Vagina (tissue), 2 donors: ENCODE measurements around the gene PLSCR1. TPM values are rescaled to one million over a fixed set of nuclear protein-coding genes. Genes with fewer than 3 reads are reported as not detected.
"Not testable (repeated sequence)": the region's sequence is repeated elsewhere in the genome, so short reads cannot be mapped to it uniquely, and the experiment has no call there.

ENCODE experiments used
- DNase-seq, 2 donors: peaks; one replicate each; pipeline ENCODE4 v3.0.0-alpha.2; 2017; ENCODE audit errors: extremely low spot score in 2 of 2
- H3K27ac ChIP-seq: fragments of 200-600 bp; sonication (generic); one replicate; pipeline ENCODE4 v1.5.1; 2019
- H3K27me3 ChIP-seq: fragments of 200-600 bp; sonication (generic); one replicate; pipeline ENCODE4 v1.5.1; 2019
- H3K36me3 ChIP-seq, 2 donors: fragments of 200-600 bp; sonication (generic); one replicate each; pipeline ENCODE4 v1.5.1; 2017 to 2019
- H3K4me1 ChIP-seq: fragments of 200-600 bp; sonication (generic); one replicate; pipeline ENCODE4 v1.5.1; 2019
- H3K4me3 ChIP-seq, 2 donors: fragments of 200-600 bp; sonication (generic); 1 replicate in 1 of 2; 2 replicates in 1 of 2; pipeline ENCODE4 v1.5.1; 2016 to 2019
- H3K9me3 ChIP-seq: fragments of 200-600 bp; sonication (generic); one replicate; pipeline ENCODE4 v1.5.1; 2019
- CTCF ChIP-seq, 3 experiments: fragments of 450-650 bp in 2 of 3; fragments of 200-600 bp in 1 of 3; sonication (generic) in 1 of 3; IDR thresholded peaks; one replicate each; pipeline ENCODE4 v1.5.1; 2017 to 2019; ENCODE audit warnings: antibody characterized with exemption in 3 of 3, mild to moderate bottlenecking in 2 of 3, moderate library complexity in 2 of 3
- POLR2A ChIP-seq, 2 donors: fragments of 450-650 bp; IDR thresholded peaks; one replicate each; pipeline ENCODE4 v1.6.1; 2017; ENCODE audit warnings: antibody characterized with exemption in 2 of 2, mild to moderate bottlenecking in 2 of 2, moderate library complexity in 2 of 2
- POLR2AphosphoS5 ChIP-seq, 2 donors: sonication (generic); formaldehyde crosslinking; IDR thresholded peaks; one replicate each; pipeline ENCODE4 v1.9.0; 2017; ENCODE audit warnings: antibody characterized with exemption in 2 of 2, mild to moderate bottlenecking in 2 of 2, low read depth in 1 of 2; ENCODE audit not compliant: insufficient read depth in 1 of 2
- intact Hi-C: fragments of 100-400 bp; cut with DNase I; formaldehyde crosslinking; loops from one replicate; pipeline ENCODE4 v1.15.1; 2023
- total RNA-seq: library from RNA; depleted of rRNA; stranded (reverse); fragments of >200 nt; gene quantifications from one replicate; pipeline ENCODE4 v1.2.3, GENCODE V29; 2016

Gene PLSCR1
- total RNA-seq, 1 donor from 2014 or later = 78.1 TPM

- no peak for DNase-seq
- TF ChIP-seq CTCF (IDR thresholded peaks at IDR 0.05) = no peak
- TF ChIP-seq POLR2AphosphoS5 (IDR thresholded peaks at IDR 0.05; ENCODE audit: insufficient read depth in 1 of 2, low read depth in 1 of 2) = no peak
- no peak for TF ChIP-seq POLR2A (IDR thresholded peaks at IDR 0.05)
- no peaks in the 10 kb centered on the region for H3K36me3 ChIP-seq
Measured at GRCh38 chr3:146493761-146494160, 50.6 kb downstream of the PLSCR1 start.

GRCh38 chr3:146493221-146493620, 51.2 kb downstream of the PLSCR1 start:
- no peak for TF ChIP-seq POLR2AphosphoS5 (IDR thresholded peaks at IDR 0.05; ENCODE audit: insufficient read depth in 1 of 2, low read depth in 1 of 2)

More at GRCh38 chr3:146493761-146494160, 50.6 kb downstream of the PLSCR1 start:
- intact Hi-C loops = no loop called here
- Histone ChIP-seq H3K27me3 (no peaks in the 10 kb centered on the region), H3K27ac (no peak overlapping the region), H3K4me3 (no peak overlapping the region), H3K4me1 (no peaks in the 10 kb centered on the region), H3K9me3 (no peaks in the 10 kb centered on the region)

GRCh38 chr3:146491303-146491702, 53.1 kb downstream of the PLSCR1 start:
- TF ChIP-seq POLR2AphosphoS5 (IDR thresholded peaks at IDR 0.05; ENCODE audit: insufficient read depth in 1 of 2, low read depth in 1 of 2) (no peak), CTCF (IDR thresholded peaks at IDR 0.05) (no peak), POLR2A (IDR thresholded peaks at IDR 0.05) (no peak)

More at GRCh38 chr3:146493221-146493620, 51.2 kb downstream of the PLSCR1 start:
- DNase-seq = no peak
- H3K36me3 ChIP-seq = no peaks in the 10 kb centered on the region
- H3K27me3 ChIP-seq = no peaks in the 10 kb centered on the region
- H3K4me3 ChIP-seq = no peak overlapping the region
- intact Hi-C loops = no loop called here
- H3K9me3 ChIP-seq = no peaks in the 10 kb centered on the region
- H3K4me1 ChIP-seq = no peaks in the 10 kb centered on the region
- no peak overlapping the region for H3K27ac ChIP-seq

GRCh38 chr3:146485297-146485696, 59.1 kb downstream of the PLSCR1 start:
- Histone ChIP-seq H3K4me1 (no peaks in the 10 kb centered on the region), H3K27ac (no peak overlapping the region), H3K9me3 (no peaks in the 10 kb centered on the region), H3K36me3 (no peaks in the 10 kb centered on the region), H3K27me3 (no peaks in the 10 kb centered on the region), H3K4me3 (no peak overlapping the region)
- no peak for DNase-seq
- TF ChIP-seq POLR2AphosphoS5 (IDR thresholded peaks at IDR 0.05; ENCODE audit: insufficient read depth in 1 of 2, low read depth in 1 of 2) (no peak), POLR2A (IDR thresholded peaks at IDR 0.05) (no peak), CTCF (IDR thresholded peaks at IDR 0.05) (no peak)
- intact Hi-C loops = no loop called here

More at GRCh38 chr3:146491303-146491702, 53.1 kb downstream of the PLSCR1 start:
- Histone ChIP-seq H3K4me1 (no peaks in the 10 kb centered on the region), H3K36me3 (no peaks in the 10 kb centered on the region), H3K27ac (no peak overlapping the region), H3K4me3 (no peak overlapping the region), H3K9me3 (no peaks in the 10 kb centered on the region), H3K27me3 (no peaks in the 10 kb centered on the region)
- intact Hi-C loops = no loop called here
- DNase-seq = no peak

- no peaks in the 10 kb centered on the region for H3K27me3 ChIP-seq
- intact Hi-C loops = loop anchor here (10.0 kb wide), 1 partner anchor 69 kb away; the partner anchor contains the start of gene PLSCR1
- no peak for DNase-seq
- H3K27ac ChIP-seq = no peak overlapping the region
- no peaks in the 10 kb centered on the region for H3K4me1 ChIP-seq
- H3K9me3 ChIP-seq = no peaks in the 10 kb centered on the region
- H3K4me3 ChIP-seq = no peak overlapping the region
- H3K36me3 ChIP-seq = no peaks in the 10 kb centered on the region
- TF ChIP-seq POLR2AphosphoS5 (IDR thresholded peaks at IDR 0.05; ENCODE audit: insufficient read depth in 1 of 2, low read depth in 1 of 2) (no peak), POLR2A (IDR thresholded peaks at IDR 0.05) (no peak), CTCF (IDR thresholded peaks at IDR 0.05) (no peak)
Measured at GRCh38 chr3:146476094-146476740, 68.2 kb downstream of the PLSCR1 start.

GRCh38 chr3:146474976-146475375, 69.4 kb downstream of the PLSCR1 start:
- not testable (repeated sequence) for DNase-seq, H3K27me3 ChIP-seq, H3K27ac ChIP-seq, H3K4me3 ChIP-seq, H3K36me3 ChIP-seq, H3K9me3 ChIP-seq, H3K4me1 ChIP-seq
- intact Hi-C loops = loop anchor here (10.0 kb wide), 1 partner anchor 70 kb away; the partner anchor contains the start of gene PLSCR1
